Muscle layer of duodenum (tissue), 2 donors: Measurements from ENCODE around the gene ZFYVE9.

Experiments used
- H3K27ac ChIP-seq: one replicate; pipeline ENCODE4 v1.7.0; 2013; ENCODE audit warnings: mild to moderate bottlenecking, low read length
- H3K27me3 ChIP-seq: one replicate; pipeline ENCODE4 v1.7.0; 2013; ENCODE audit warnings: low read depth, mild to moderate bottlenecking, control low read depth, low read length
- H3K36me3 ChIP-seq, 2 donors: one replicate each; pipeline ENCODE4 v1.7.0; 2013; ENCODE audit warnings: low read length in 2 of 2, control low read depth in 1 of 2, mild to moderate bottlenecking in 1 of 2; ENCODE audit not compliant: insufficient read depth in 2 of 2, control insufficient read depth in 1 of 2
- H3K4me1 ChIP-seq, 2 donors: one replicate each; pipeline ENCODE4 v1.7.0; 2013; ENCODE audit warnings: low read length in 2 of 2, mild to moderate bottlenecking in 2 of 2, control low read depth in 1 of 2, moderate library complexity in 1 of 2; ENCODE audit not compliant: insufficient read depth in 2 of 2, control insufficient read depth in 1 of 2
- H3K4me3 ChIP-seq, 2 donors: one replicate each; pipeline ENCODE4 v1.7.0; 2013; ENCODE audit warnings: low read length in 2 of 2, low read depth in 1 of 2, mild to moderate bottlenecking in 1 of 2
- H3K9me3 ChIP-seq, 2 donors: one replicate each; pipeline ENCODE4 v1.7.0; 2013; ENCODE audit warnings: low read length in 2 of 2, control low read depth in 1 of 2, mild to moderate bottlenecking in 1 of 2; ENCODE audit not compliant: control insufficient read depth in 1 of 2
- donor health status: healthy.

The ZFYVE9 gene

GRCh38 chr1:52323731-52324130 is 181.8 kb downstream of the ZFYVE9 start:
- no peak overlapping the region for H3K4me3 ChIP-seq
- no peak overlapping the region for H3K27ac ChIP-seq
- H3K27me3 ChIP-seq, result no peaks in the 10 kb centered on the region
- H3K9me3 ChIP-seq, result no peaks in the 10 kb centered on the region
- H3K36me3 ChIP-seq, result peaks cover 0 to 4% of the 10 kb centered on the region in 2 donors
- H3K4me1 ChIP-seq, result no peaks in the 10 kb centered on the region

- no peaks in the 10 kb centered on the region for H3K27me3 ChIP-seq
- no peak overlapping the region for H3K27ac ChIP-seq
- H3K4me1 ChIP-seq, result no peaks in the 10 kb centered on the region
- no peaks in the 10 kb centered on the region for H3K9me3 ChIP-seq
- H3K4me3 ChIP-seq, result no peak overlapping the region
- peaks cover 0 to 4% of the 10 kb centered on the region in 2 donors for H3K36me3 ChIP-seq
Measured at GRCh38 chr1:52325786-52326185, 183.9 kb downstream of the ZFYVE9 start.

GRCh38 chr1:52328615-52329014 is 186.7 kb downstream of the ZFYVE9 start:
- no peaks in the 10 kb centered on the region for H3K9me3 ChIP-seq
- peaks cover 0 to 7% of the 10 kb centered on the region in 2 donors for H3K36me3 ChIP-seq
- H3K4me3 ChIP-seq, result no peak overlapping the region
- no peaks in the 10 kb centered on the region for H3K4me1 ChIP-seq
- H3K27ac ChIP-seq, result no peak overlapping the region
- no peaks in the 10 kb centered on the region for H3K27me3 ChIP-seq

GRCh38 chr1:52332411-52332810 is 190.5 kb downstream of the ZFYVE9 start:
- H3K4me3 ChIP-seq, result no peak overlapping the region
- H3K27ac ChIP-seq, result no peak overlapping the region
- no peaks in the 10 kb centered on the region for H3K9me3 ChIP-seq
- peaks cover 12% of the 10 kb centered on the region in 2 donors for H3K36me3 ChIP-seq
- no peaks in the 10 kb centered on the region for H3K27me3 ChIP-seq
- no peaks in the 10 kb centered on the region for H3K4me1 ChIP-seq

- no peaks in the 10 kb centered on the region for H3K4me1 ChIP-seq
- H3K4me3 ChIP-seq, result no peak overlapping the region
- no peaks in the 10 kb centered on the region for H3K27me3 ChIP-seq
- H3K36me3 ChIP-seq, result peaks cover 17 to 20% of the 10 kb centered on the region in 2 donors
- no peak overlapping the region for H3K27ac ChIP-seq
- H3K9me3 ChIP-seq, result no peaks in the 10 kb centered on the region
Measured at GRCh38 chr1:52334906-52335528, 193.1 kb downstream of the ZFYVE9 start.

- H3K36me3 ChIP-seq, result peaks cover 21 to 31% of the 10 kb centered on the region in 2 donors
- H3K4me1 ChIP-seq, result no peaks in the 10 kb centered on the region
- H3K9me3 ChIP-seq, result no peaks in the 10 kb centered on the region
- no peak overlapping the region for H3K4me3 ChIP-seq
- no peaks in the 10 kb centered on the region for H3K27me3 ChIP-seq
- H3K27ac ChIP-seq, result no peak overlapping the region
Measured at GRCh38 chr1:52337439-52337838, 195.6 kb downstream of the ZFYVE9 start.

- Histone ChIP-seq H3K4me1 (no peaks in the 10 kb centered on the region), H3K4me3 (no peak overlapping the region), H3K27ac (no peak overlapping the region), H3K9me3 (no peaks in the 10 kb centered on the region), H3K27me3 (no peaks in the 10 kb centered on the region), H3K36me3 (peaks cover 14 to 35% of the 10 kb centered on the region in 2 donors)
Measured at GRCh38 chr1:52341655-52342260, 199.9 kb downstream of the ZFYVE9 start.

GRCh38 chr1:52343979-52344378 is 202.1 kb downstream of the ZFYVE9 start:
- Histone ChIP-seq H3K27me3 (no peaks in the 10 kb centered on the region), H3K4me1 (no peaks in the 10 kb centered on the region), H3K36me3 (peaks cover 14 to 27% of the 10 kb centered on the region in 2 donors), H3K4me3 (no peak overlapping the region), H3K27ac (no peak overlapping the region), H3K9me3 (no peaks in the 10 kb centered on the region)

GRCh38 chr1:52345252-52345651 is 203.4 kb downstream of the ZFYVE9 start:
- no peaks in the 10 kb centered on the region for H3K27me3 ChIP-seq
- H3K36me3 ChIP-seq, result peaks cover 8 to 26% of the 10 kb centered on the region in 2 donors
- H3K27ac ChIP-seq, result no peak overlapping the region
- no peaks in the 10 kb centered on the region for H3K4me1 ChIP-seq
- H3K9me3 ChIP-seq, result no peaks in the 10 kb centered on the region
- H3K4me3 ChIP-seq, result no peak overlapping the region

- peaks cover 6 to 26% of the 10 kb centered on the region in 2 donors for H3K36me3 ChIP-seq
- H3K9me3 ChIP-seq, result no peaks in the 10 kb centered on the region
- H3K27me3 ChIP-seq, result no peaks in the 10 kb centered on the region
Measured at GRCh38 chr1:52346653-52347052, 204.8 kb downstream of the ZFYVE9 start.

GRCh38 chr1:52348704-52349300 is 206.9 kb downstream of the ZFYVE9 start:
- no peak overlapping the region for H3K27ac ChIP-seq
- H3K4me1 ChIP-seq, result no peaks in the 10 kb centered on the region
- no peaks in the 10 kb centered on the region for H3K27me3 ChIP-seq
- peaks cover 19 to 37% of the 10 kb centered on the region in 2 donors for H3K36me3 ChIP-seq
- H3K9me3 ChIP-seq, result no peaks in the 10 kb centered on the region
- no peak overlapping the region for H3K4me3 ChIP-seq

More at GRCh38 chr1:52346653-52347052, 204.8 kb downstream of the ZFYVE9 start:
- Histone ChIP-seq H3K27ac (no peak overlapping the region), H3K4me3 (no peak overlapping the region), H3K4me1 (no peaks in the 10 kb centered on the region)
